PFSK-1 (cell line): ENCODE results near the gene TSC1.

Experiments used
- FOXP2 ChIP-seq: optimal IDR thresholded peaks from 2 replicates; pipeline ENCODE3; 2011; ENCODE audit warnings: borderline replicate concordance, control low read depth, inconsistent platforms; ENCODE audit not compliant: insufficient read depth; ENCODE audit errors: extremely low read length, extremely low read depth
- POLR2AphosphoS5 ChIP-seq: IDR thresholded peaks from 2 replicates; pipeline ENCODE4 v1.6.1; 2012; ENCODE audit warnings: low read depth, mild to moderate bottlenecking, control low read depth, low read length, moderate library complexity
- SIN3A ChIP-seq: IDR thresholded peaks from 2 replicates; pipeline ENCODE4 v1.6.1; 2012; ENCODE audit warnings: mild to moderate bottlenecking, low read length, moderate library complexity, borderline replicate concordance; ENCODE audit not compliant: insufficient read depth
- TAF1 ChIP-seq: IDR thresholded peaks from 2 replicates; pipeline ENCODE4 v1.6.1; 2012; ENCODE audit warnings: low read length, control low read depth, borderline replicate concordance; ENCODE audit not compliant: insufficient read depth
- TF ChIP-seq, protein P1 (sequence below), 2 experiments: IDR thresholded peaks; 2 replicates each; pipeline versions ENCODE4 v1.6.1 to v1.8.0; 2011 to 2012; ENCODE audit warnings: low read depth in 2 of 2, low read length in 2 of 2, control low read depth in 1 of 2, inconsistent platforms in 1 of 2, mild to moderate bottlenecking in 1 of 2, moderate library complexity in 1 of 2; ENCODE audit not compliant: insufficient read depth in 1 of 2

TSC1 gene

DNA sequence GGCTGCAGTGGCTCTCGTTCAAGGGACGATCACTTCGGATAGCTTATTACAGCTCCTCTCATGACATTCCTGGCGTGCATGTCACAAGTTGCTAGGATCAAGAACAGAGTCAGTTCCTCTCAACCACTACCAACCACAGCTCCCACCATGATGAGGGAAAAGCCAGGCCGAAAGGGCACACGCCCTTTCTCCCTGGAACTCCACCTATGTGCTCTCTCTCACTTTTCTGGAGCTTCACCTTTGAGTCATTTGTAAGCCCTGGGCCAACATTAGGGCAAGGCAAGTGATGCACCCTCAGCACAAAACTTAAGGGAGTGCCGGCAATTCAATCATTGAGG lies 64.1 kb downstream of the TSC1 start:
- no peak for TF ChIP-seq SIN3A
- TF ChIP-seq, protein P1, sequence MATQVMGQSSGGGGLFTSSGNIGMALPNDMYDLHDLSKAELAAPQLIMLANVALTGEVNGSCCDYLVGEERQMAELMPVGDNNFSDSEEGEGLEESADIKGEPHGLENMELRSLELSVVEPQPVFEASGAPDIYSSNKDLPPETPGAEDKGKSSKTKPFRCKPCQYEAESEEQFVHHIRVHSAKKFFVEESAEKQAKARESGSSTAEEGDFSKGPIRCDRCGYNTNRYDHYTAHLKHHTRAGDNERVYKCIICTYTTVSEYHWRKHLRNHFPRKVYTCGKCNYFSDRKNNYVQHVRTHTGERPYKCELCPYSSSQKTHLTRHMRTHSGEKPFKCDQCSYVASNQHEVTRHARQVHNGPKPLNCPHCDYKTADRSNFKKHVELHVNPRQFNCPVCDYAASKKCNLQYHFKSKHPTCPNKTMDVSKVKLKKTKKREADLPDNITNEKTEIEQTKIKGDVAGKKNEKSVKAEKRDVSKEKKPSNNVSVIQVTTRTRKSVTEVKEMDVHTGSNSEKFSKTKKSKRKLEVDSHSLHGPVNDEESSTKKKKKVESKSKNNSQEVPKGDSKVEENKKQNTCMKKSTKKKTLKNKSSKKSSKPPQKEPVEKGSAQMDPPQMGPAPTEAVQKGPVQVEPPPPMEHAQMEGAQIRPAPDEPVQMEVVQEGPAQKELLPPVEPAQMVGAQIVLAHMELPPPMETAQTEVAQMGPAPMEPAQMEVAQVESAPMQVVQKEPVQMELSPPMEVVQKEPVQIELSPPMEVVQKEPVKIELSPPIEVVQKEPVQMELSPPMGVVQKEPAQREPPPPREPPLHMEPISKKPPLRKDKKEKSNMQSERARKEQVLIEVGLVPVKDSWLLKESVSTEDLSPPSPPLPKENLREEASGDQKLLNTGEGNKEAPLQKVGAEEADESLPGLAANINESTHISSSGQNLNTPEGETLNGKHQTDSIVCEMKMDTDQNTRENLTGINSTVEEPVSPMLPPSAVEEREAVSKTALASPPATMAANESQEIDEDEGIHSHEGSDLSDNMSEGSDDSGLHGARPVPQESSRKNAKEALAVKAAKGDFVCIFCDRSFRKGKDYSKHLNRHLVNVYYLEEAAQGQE (IDR thresholded peaks at IDR 0.05; ENCODE audit: insufficient read depth in 1 of 2, low read depth in 2 of 2, low read length in 2 of 2), result no peak

DNA sequence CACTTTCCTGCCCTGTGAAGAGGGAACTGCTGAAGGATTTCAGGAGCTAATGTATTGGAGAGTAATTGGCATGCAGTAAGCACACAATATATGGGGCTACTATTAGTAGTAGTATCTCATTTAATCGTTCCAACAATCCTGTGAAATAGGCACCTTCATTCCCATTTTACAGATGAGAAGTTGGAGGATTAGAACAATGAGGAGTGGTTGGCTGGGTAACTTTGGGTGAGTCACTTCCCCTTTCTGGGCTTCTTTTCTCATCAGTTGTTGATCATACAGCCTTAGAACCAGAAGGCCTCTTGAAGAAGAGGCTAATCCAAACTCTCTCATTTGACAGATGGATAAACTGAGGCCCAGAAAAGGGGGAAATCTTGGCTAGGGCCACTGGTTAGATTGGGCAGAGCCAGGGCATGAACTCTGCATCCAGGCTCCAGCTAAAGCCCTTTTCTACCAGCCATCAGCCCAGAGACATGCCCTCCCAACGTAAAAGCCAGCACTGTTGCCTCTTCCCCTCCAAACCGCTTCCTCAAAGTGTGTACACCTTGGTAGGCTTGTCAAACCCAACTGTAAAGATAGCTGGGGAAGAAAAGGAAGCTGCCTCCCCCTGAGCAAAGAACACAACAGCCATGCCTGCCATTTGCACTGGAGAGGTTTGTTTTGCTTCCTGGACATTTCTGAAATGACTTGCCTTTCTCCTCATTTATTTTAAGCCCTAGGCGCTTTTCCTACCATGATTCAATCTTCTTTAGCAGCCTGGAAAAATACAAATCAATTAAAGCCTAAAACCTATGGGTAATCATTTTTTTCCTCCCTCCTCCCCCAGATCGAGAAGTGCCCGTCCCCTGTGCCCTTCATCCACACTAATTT lies 64.7 kb downstream of the TSC1 start:
- TF ChIP-seq SIN3A, result no peak

DNA sequence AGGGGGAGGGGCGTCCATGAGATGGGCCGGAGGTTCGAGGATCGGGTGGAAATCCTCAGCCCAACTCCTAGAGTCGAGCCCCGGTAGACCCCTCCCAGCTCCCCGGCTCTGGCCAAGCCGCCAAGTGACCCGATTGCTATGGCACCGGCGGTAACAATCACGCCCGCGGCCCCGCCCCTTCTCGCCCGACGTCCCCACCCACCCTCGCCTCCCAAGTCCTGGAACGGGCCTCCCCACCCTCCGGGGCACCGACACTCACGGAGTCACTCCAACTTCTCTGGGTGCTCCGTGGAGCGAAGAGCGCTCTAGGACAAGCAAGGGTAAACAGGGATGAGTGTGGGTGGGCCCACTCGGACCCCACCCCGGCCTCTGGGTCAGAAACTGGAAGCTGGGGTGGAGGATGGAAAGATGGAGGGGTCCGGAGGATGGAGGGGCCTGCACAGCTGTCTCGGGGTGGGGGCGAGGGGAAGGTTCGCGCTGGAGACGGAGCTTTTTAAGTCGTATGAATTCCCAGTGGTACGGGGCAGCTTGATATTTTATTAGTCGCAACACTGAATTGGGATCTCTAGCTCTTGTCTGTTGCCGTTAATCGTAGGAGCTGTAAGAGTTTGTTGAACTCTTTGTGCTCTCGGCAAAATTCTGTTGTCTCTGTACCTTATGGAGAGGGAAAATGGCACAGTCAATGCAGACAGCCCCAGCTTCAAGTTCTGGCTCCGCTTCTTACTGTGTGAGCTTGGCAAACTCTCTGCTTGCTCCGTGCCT lies 65.5 kb downstream of the TSC1 start, which contains the start of gene SPACA9:
TSS of gene SPACA9 (plus strand) at position 204 of the 762 bp plus-strand sequence. CDS start 5,050 bp downstream, outside the sequence.
- TF ChIP-seq TAF1 (no peak), POLR2AphosphoS5 (no peak), SIN3A (no peak), FOXP2 (no peak)
- TF ChIP-seq, protein P1 (IDR thresholded peaks at IDR 0.05; ENCODE audit: insufficient read depth in 1 of 2, low read depth in 2 of 2, low read length in 2 of 2), result no peak

DNA sequence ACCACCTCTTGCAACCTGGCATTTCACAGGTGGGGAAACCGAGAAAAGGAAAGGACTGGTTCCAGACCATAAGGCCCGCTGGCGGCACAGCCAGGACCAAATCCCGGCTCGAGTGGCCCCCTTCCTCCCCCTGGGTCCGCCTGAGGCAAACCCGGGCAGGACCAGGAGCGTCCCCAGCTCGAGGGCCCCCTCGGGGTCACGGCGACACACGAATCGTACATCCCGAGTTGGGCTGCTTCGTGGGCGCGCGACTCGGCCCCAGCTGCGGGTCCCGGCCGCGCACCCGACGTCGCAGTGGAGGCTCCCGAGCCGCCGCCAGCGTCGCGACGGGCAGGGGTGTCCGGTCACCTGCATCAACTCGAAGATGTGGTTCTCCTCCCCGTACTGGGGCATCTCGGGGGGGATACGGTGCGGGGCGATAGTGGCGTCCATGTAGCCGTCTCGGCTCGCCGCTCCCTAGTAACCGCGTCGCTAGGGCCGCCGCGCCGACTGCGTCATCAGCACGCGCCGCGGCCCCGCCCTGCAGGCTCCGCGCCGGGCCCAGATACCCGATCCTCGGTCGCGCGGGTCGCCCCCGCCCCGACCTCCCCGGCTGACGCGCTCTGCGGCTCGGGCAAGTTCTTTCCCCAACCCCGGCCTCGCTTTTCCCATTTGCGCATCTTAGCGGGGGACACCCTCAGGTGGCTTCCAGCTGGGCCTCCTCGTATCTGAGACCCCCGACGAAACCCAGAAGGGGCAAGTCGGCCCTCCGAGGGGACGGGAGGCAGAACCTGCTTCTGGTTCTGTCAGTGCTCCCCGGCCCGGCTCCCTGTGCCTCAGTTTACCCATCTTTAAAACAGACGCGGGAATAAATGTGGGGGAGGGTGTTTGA lies 66.4 kb downstream of the TSC1 start, which contains the start of gene AK8:
TSS of gene AK8 (minus strand) at position 461 of the 871 bp plus-strand sequence. CDS start at position 432, 29 bp downstream.
- TF ChIP-seq TAF1 (no peak), FOXP2 (peak; percentile 81), SIN3A (0 out of 2 replicates have a peak, but pooled peaks have one; percentile 74), POLR2AphosphoS5 (0 out of 2 replicates have a peak, but pooled peaks have one; percentile 34)
- TF ChIP-seq, protein P1 (IDR thresholded peaks at IDR 0.05; ENCODE audit: insufficient read depth in 1 of 2, low read depth in 2 of 2, low read length in 2 of 2), result no peak

DNA sequence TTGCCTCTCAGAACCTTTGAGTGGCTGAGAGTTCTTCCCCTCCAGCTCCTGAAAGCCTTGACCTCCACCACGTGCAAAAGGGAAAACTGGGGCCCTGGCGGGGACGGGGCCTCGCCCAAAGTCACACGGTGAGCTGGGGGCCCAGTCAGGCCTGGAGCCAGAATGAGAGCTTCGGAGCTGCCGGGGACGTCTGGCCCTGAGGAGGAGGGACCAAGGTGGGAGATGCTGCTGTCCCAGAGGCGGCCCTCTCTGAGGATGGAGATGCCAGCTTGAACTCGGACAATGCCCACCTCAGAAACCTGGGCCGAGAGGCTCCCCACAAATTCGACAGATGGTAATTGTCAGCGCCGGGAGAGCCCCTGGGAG lies 67.0 kb downstream of the TSC1 start:
- TF ChIP-seq TAF1, result no peak
- TF ChIP-seq POLR2AphosphoS5, result no peak
- TF ChIP-seq, protein P1 (IDR thresholded peaks at IDR 0.05; ENCODE audit: insufficient read depth in 1 of 2, low read depth in 2 of 2, low read length in 2 of 2), result no peak
